NCI-H2081 treated with DMSO at 0.1 percent for 48 hours (cell line): ENCODE results near the gene HYAL1.
"Not testable (repeated sequence)": the region's sequence is repeated elsewhere in the genome, so short reads cannot be mapped to it uniquely, and the experiment has no call there.

Experiments used
- DNase-seq: peaks from one replicate; lab custom pipeline; 2025; lab: John Stamatoyannopoulos, UW

The HYAL1 gene

GRCh38 chr3:50272911-50273688, 30.3 kb downstream of the HYAL1 start:
- no peak for DNase-seq

- not testable (repeated sequence) for DNase-seq
Measured at GRCh38 chr3:50272538-50272910, 30.9 kb downstream of the HYAL1 start.

- DNase-seq = no peak
Measured at GRCh38 chr3:50271314-50271936, 31.9 kb downstream of the HYAL1 start.

GRCh38 chr3:50270422-50271224, 32.8 kb downstream of the HYAL1 start:
- DNase-seq = no peak

- DNase-seq = no peak
Measured at GRCh38 chr3:50269977-50270413, 33.4 kb downstream of the HYAL1 start.

GRCh38 chr3:50269460-50269859, 33.9 kb downstream of the HYAL1 start:
- no peak for DNase-seq

GRCh38 chr3:50268703-50269451, 34.5 kb downstream of the HYAL1 start, which contains the start of gene SEMA3B:
Gene SEMA3B, plus strand, starts transcription at chr3:50269147. Its CDS starts 94 bp downstream, at chr3:50269241.
- DNase-seq = no peak

- DNase-seq = no peak
Measured at GRCh38 chr3:50268276-50268675, 35.1 kb downstream of the HYAL1 start.

GRCh38 chr3:50267280-50267913, 36.0 kb downstream of the HYAL1 start:
- DNase-seq = no peak

- DNase-seq = no peak
Measured at GRCh38 chr3:50266836-50267235, 36.5 kb downstream of the HYAL1 start.

- DNase-seq = no peak
Measured at GRCh38 chr3:50266017-50266416, 37.4 kb downstream of the HYAL1 start.

GRCh38 chr3:50265571-50265970, 37.8 kb downstream of the HYAL1 start:
- DNase-seq = no peak

- no peak for DNase-seq
Measured at GRCh38 chr3:50264964-50265485, 38.3 kb downstream of the HYAL1 start.

GRCh38 chr3:50264383-50264963, 38.9 kb downstream of the HYAL1 start:
- DNase-seq = no peak

- no peak for DNase-seq
Measured at GRCh38 chr3:50263478-50264382, 39.6 kb downstream of the HYAL1 start.

- DNase-seq = no peak
Measured at GRCh38 chr3:50262778-50263177, 40.6 kb downstream of the HYAL1 start.

GRCh38 chr3:50262200-50262599, 41.2 kb downstream of the HYAL1 start:
- DNase-seq = not testable (repeated sequence)

GRCh38 chr3:50261505-50261904, 41.9 kb downstream of the HYAL1 start:
- no peak for DNase-seq

GRCh38 chr3:50260942-50261441, 42.4 kb downstream of the HYAL1 start:
- DNase-seq = no peak
